CD14-positive monocyte (primary cell): ENCODE results near the gene IL15RA. TPM values are rescaled to one million over a fixed set of nuclear protein-coding genes. Genes with fewer than 3 reads are reported as not detected.
"Not testable (repeated sequence)": the region's sequence is repeated elsewhere in the genome, so short reads cannot be mapped to it uniquely, and the experiment has no call there.

Source experiments
- DNase-seq, 3 donors: peaks; one replicate each; pipeline ENCODE4 v3.0.0-alpha.2; 2011 to 2022
- H2AFZ ChIP-seq: 2 replicates; pipeline ENCODE4 v1.6.0; 2012; ENCODE audit warnings: mild to moderate bottlenecking, low read depth, low read length, inconsistent platforms; ENCODE audit not compliant: insufficient read depth, poor library complexity, severe bottlenecking
- H3K27ac ChIP-seq, 2 donors: 1 replicate in 1 of 2; 2 replicates in 1 of 2; pipeline ENCODE4 v1.5.1; 2012 to 2013; ENCODE audit warnings: low read length in 2 of 2, control low read depth in 1 of 2, inconsistent platforms in 1 of 2, low read depth in 1 of 2, mild to moderate bottlenecking in 1 of 2
- H3K27me3 ChIP-seq, 2 donors: one replicate each; pipeline versions ENCODE4 v1.6.0 to v1.6.1; 2011 to 2013; ENCODE audit warnings: low read length in 2 of 2; ENCODE audit not compliant: control insufficient read depth in 2 of 2, insufficient read depth in 2 of 2
- H3K36me3 ChIP-seq, 2 donors: replicated peaks in 1 of 2; 1 replicate in 1 of 2; 2 replicates in 1 of 2; pipeline versions ENCODE4 v1.5.1 to v1.6.1; 2012 to 2013; ENCODE audit warnings: low read length in 2 of 2, control low read depth in 1 of 2, inconsistent platforms in 1 of 2, mild to moderate bottlenecking in 1 of 2; ENCODE audit not compliant: insufficient read depth in 2 of 2, control insufficient read depth in 1 of 2
- H3K4me1 ChIP-seq, 2 donors: 1 replicate in 1 of 2; 2 replicates in 1 of 2; pipeline versions ENCODE4 v1.5.1 to v1.6.1; 2012 to 2013; ENCODE audit warnings: low read length in 2 of 2, control low read depth in 1 of 2, inconsistent platforms in 1 of 2, mild to moderate bottlenecking in 1 of 2, moderate library complexity in 1 of 2; ENCODE audit not compliant: insufficient read depth in 2 of 2, control insufficient read depth in 1 of 2
- H3K4me2 ChIP-seq: replicated peaks from 2 replicates; pipeline ENCODE3; 2012; ENCODE audit warnings: low read length, moderate library complexity, mild to moderate bottlenecking; ENCODE audit not compliant: poor library complexity, severe bottlenecking; ENCODE audit errors: extremely low read depth
- H3K4me3 ChIP-seq, 3 experiments: fragments of 200-600 bp in 1 of 3; sonication (generic) in 1 of 3; replicated peaks in 1 of 3; 1 replicate in 2 of 3; 2 replicates in 1 of 3; pipeline ENCODE4 v1.5.1; 2011 to 2013; ENCODE audit warnings: low read length in 3 of 3, mild to moderate bottlenecking in 3 of 3, control low read depth in 2 of 3, low read depth in 2 of 3, inconsistent platforms in 1 of 3, moderate library complexity in 1 of 3
- H3K79me2 ChIP-seq: 2 replicates; pipeline ENCODE4 v1.6.0; 2012; ENCODE audit warnings: mild to moderate bottlenecking, control low read depth, inconsistent platforms, low read length, moderate library complexity; ENCODE audit not compliant: insufficient read depth
- H3K9ac ChIP-seq: 2 replicates; pipeline ENCODE4 v1.6.0; 2017; ENCODE audit warnings: low read length, mild to moderate bottlenecking; ENCODE audit not compliant: insufficient read depth, poor library complexity, severe bottlenecking
- H3K9me3 ChIP-seq, 2 donors: replicated peaks in 1 of 2; 1 replicate in 1 of 2; 2 replicates in 1 of 2; pipeline versions ENCODE4 v1.5.1 to v1.6.1; 2012 to 2013; ENCODE audit warnings: low read length in 2 of 2, control low read depth in 1 of 2; ENCODE audit not compliant: control insufficient read depth in 1 of 2, insufficient read depth in 1 of 2
- H4K20me1 ChIP-seq: 2 replicates; pipeline ENCODE4 v1.6.0; 2012; ENCODE audit warnings: mild to moderate bottlenecking, low read length, control low read depth, moderate library complexity; ENCODE audit not compliant: insufficient read depth
- H3K27ac Mint-ChIP-seq, 7 donors: one replicate each; pipeline ENCODE4 v1.8.0; 2020; ENCODE audit warnings: mild to moderate bottlenecking in 7 of 7, mixed read lengths in 7 of 7, moderate library complexity in 6 of 7, inconsistent platforms in 2 of 7
- H3K27me3 Mint-ChIP-seq, 3 donors: one replicate each; pipeline ENCODE4 v1.8.0; 2021 to 2022; ENCODE audit warnings: low read depth in 3 of 3, mild to moderate bottlenecking in 3 of 3, mixed read lengths in 3 of 3, moderate library complexity in 3 of 3, inconsistent platforms in 1 of 3
- H3K36me3 Mint-ChIP-seq, 2 donors: one replicate each; pipeline ENCODE4 v1.8.0; 2020; ENCODE audit warnings: mixed read lengths in 2 of 2, inconsistent platforms in 1 of 2, mild to moderate bottlenecking in 1 of 2
- H3K4me1 Mint-ChIP-seq: one replicate; pipeline ENCODE4 v1.8.0; 2020; ENCODE audit warnings: mild to moderate bottlenecking, mixed read lengths
- H3K4me3 Mint-ChIP-seq, 2 donors: one replicate each; pipeline ENCODE4 v1.8.0; 2020; ENCODE audit warnings: mild to moderate bottlenecking in 2 of 2, mixed read lengths in 2 of 2, moderate library complexity in 1 of 2
- H3K9me3 Mint-ChIP-seq, 7 donors: one replicate each; pipeline ENCODE4 v1.8.0; 2020 to 2022; ENCODE audit warnings: mixed read lengths in 7 of 7, mild to moderate bottlenecking in 6 of 7, moderate library complexity in 6 of 7, inconsistent platforms in 2 of 7
- WGBS: methylation state at CpG from one replicate; pipeline ENCODE4 v1.1.5; 2013; ENCODE audit warnings: missing lambda C conversion rate; ENCODE audit not compliant: insufficient coverage; 5-methylcytosine and 5-hydroxymethylcytosine counted together
- intact Hi-C, 2 donors: fragments of 100-400 bp; cut with micrococcal nuclease; formaldehyde crosslinking; loops; one replicate each; pipeline versions ENCODE4 v1.15.0 to v1.15.1; 2023
- polyA plus RNA-seq, 3 donors: library from polyadenylated mRNA; depleted of rRNA in 1 of 3; unstranded in 2 of 3; stranded (reverse) in 1 of 3; fragments of 300-500 nt in 2 of 3; fragments of >200 nt in 1 of 3; fragmentation: Illumina TruSeq in 2 of 3; gene quantifications; 1 replicate in 2 of 3; 2 replicates in 1 of 3; pipeline ENCODE4 v1.2.3, GENCODE V29; 2012 to 2021
- TF ChIP-seq, protein P1 (sequence below): fragments of 200-600 bp; IDR thresholded peaks from one replicate; pipeline ENCODE4 v1.8.0; 2022; ENCODE audit warnings: antibody characterized with exemption, mild to moderate bottlenecking

Gene IL15RA
- polyA plus RNA-seq, 3 donors, result 12.4 to 23.1 (median 12.6) TPM

- over 99% methylated on average over 14 of the region's 17 CpGs for WGBS
- intact Hi-C loops, result no loop called here
Observed at GRCh38 chr10:5947471-5948207, 29.7 kb downstream of the IL15RA start.

GRCh38 chr10:5946786-5947185 lies 30.6 kb downstream of the IL15RA start:
- Histone ChIP-seq H2AFZ (no peak overlapping the region), H3K27me3 (no peaks in the 10 kb centered on the region), H4K20me1 (no peaks in the 10 kb centered on the region), H3K9me3 (no peaks in the 10 kb centered on the region), H3K4me3 (no peak overlapping the region), H3K4me1 (peaks cover 79 to 83% of the 10 kb centered on the region in 2 donors), H3K27ac (no peak overlapping the region), H3K4me2 (no peak overlapping the region), H3K36me3 (peaks cover 0 to 2% of the 10 kb centered on the region in 2 donors), H3K9ac (no peak overlapping the region), H3K79me2 (peaks cover 14% of the 10 kb centered on the region)
- H3K27ac Mint-ChIP-seq, result peak overlapping the region in 5 of 7 donors; percentile 18 to 87 (median 76)
- H3K27me3 Mint-ChIP-seq, result peaks cover 0 to 2% (median 1%) of the 10 kb centered on the region in 3 donors
- DNase-seq, result no peak
- intact Hi-C loops, result no loop called here
- WGBS, result 95% methylated on average over 5 of the region's 8 CpGs
- H3K9me3 Mint-ChIP-seq, result no peaks in the 10 kb centered on the region
- peaks cover 83% of the 10 kb centered on the region for H3K4me1 Mint-ChIP-seq
- peaks cover under 1 to 2% of the 10 kb centered on the region in 2 donors for H3K36me3 Mint-ChIP-seq
- TF ChIP-seq, protein P1, sequence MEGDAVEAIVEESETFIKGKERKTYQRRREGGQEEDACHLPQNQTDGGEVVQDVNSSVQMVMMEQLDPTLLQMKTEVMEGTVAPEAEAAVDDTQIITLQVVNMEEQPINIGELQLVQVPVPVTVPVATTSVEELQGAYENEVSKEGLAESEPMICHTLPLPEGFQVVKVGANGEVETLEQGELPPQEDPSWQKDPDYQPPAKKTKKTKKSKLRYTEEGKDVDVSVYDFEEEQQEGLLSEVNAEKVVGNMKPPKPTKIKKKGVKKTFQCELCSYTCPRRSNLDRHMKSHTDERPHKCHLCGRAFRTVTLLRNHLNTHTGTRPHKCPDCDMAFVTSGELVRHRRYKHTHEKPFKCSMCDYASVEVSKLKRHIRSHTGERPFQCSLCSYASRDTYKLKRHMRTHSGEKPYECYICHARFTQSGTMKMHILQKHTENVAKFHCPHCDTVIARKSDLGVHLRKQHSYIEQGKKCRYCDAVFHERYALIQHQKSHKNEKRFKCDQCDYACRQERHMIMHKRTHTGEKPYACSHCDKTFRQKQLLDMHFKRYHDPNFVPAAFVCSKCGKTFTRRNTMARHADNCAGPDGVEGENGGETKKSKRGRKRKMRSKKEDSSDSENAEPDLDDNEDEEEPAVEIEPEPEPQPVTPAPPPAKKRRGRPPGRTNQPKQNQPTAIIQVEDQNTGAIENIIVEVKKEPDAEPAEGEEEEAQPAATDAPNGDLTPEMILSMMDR, result no peak
- no peak overlapping the region for H3K4me3 Mint-ChIP-seq

More at GRCh38 chr10:5947471-5948207, 29.7 kb downstream of the IL15RA start:
- H3K27ac Mint-ChIP-seq, result no peak overlapping the region
- DNase-seq, result no peak
- Histone ChIP-seq H4K20me1 (no peaks in the 10 kb centered on the region), H3K4me3 (no peak overlapping the region), H2AFZ (no peak overlapping the region), H3K27me3 (no peaks in the 10 kb centered on the region), H3K4me2 (no peak overlapping the region), H3K27ac (no peak overlapping the region), H3K9me3 (no peaks in the 10 kb centered on the region), H3K36me3 (peaks cover under 1 to 10% of the 10 kb centered on the region in 2 donors), H3K4me1 (peaks cover 71 to 75% of the 10 kb centered on the region in 2 donors), H3K9ac (no peak overlapping the region), H3K79me2 (peaks cover 14% of the 10 kb centered on the region)
- peaks cover 6% of the 10 kb centered on the region in 2 donors for H3K36me3 Mint-ChIP-seq
- H3K9me3 Mint-ChIP-seq, result no peaks in the 10 kb centered on the region
- H3K27me3 Mint-ChIP-seq, result peaks cover 0 to 2% (median 1%) of the 10 kb centered on the region in 3 donors
- H3K4me3 Mint-ChIP-seq, result no peak overlapping the region
- TF ChIP-seq, protein P1, result no peak
- peaks cover 76% of the 10 kb centered on the region for H3K4me1 Mint-ChIP-seq

- H3K9me3 Mint-ChIP-seq, DNase-seq, H3K36me3 Mint-ChIP-seq, H3K27me3 Mint-ChIP-seq, intact Hi-C loops, H3K9me3 ChIP-seq, H3K36me3 ChIP-seq, H3K27me3 ChIP-seq, H4K20me1 ChIP-seq: not testable (repeated sequence)
- Histone ChIP-seq H3K9ac (peak overlapping the region; percentile 50), H2AFZ (peak overlapping the region; percentile 82), H3K27ac (peak overlapping the region; percentile 60 to 88), H3K79me2 (peaks cover 14% of the 10 kb centered on the region), H3K4me2 (peak overlapping the region; percentile 69), H3K4me1 (peaks cover 81 to 83% of the 10 kb centered on the region in 2 donors), H3K4me3 (peak overlapping the region in 1 of 3 experiments; percentile 71)
- Mint-ChIP-seq H3K4me1 (peaks cover 86% of the 10 kb centered on the region), H3K27ac (peak overlapping the region; percentile 18 to 95 (median 89)), H3K4me3 (peak overlapping the region in 1 of 2 donors; percentile 95)
- 94% methylated on average over 6 of the region's 10 CpGs for WGBS
Observed at GRCh38 chr10:5946419-5946775, 30.9 kb downstream of the IL15RA start.
